ENCODE measurements around the gene ABHD10.

DNA sequence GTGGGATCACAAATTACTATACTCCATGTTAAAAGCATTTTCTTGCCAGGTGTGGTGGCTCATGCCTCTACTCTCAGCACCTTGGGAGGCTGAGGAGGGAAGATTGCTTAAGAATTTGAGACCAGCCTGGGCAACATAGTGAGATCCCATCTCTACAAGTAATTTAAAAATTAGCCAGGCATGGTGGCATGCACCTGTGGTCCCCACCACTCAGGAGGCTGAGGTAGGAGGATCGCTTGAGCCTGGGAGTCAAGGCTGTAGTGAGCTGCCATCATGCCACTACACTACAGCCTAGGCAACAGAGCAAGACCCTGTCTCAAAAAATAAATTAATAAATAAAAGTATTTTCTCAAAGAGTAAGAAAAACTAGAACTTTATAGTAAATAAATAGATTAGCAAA lies 22.9 kb upstream of the ABHD10 start:
- TF ChIP-seq, protein P1, sequence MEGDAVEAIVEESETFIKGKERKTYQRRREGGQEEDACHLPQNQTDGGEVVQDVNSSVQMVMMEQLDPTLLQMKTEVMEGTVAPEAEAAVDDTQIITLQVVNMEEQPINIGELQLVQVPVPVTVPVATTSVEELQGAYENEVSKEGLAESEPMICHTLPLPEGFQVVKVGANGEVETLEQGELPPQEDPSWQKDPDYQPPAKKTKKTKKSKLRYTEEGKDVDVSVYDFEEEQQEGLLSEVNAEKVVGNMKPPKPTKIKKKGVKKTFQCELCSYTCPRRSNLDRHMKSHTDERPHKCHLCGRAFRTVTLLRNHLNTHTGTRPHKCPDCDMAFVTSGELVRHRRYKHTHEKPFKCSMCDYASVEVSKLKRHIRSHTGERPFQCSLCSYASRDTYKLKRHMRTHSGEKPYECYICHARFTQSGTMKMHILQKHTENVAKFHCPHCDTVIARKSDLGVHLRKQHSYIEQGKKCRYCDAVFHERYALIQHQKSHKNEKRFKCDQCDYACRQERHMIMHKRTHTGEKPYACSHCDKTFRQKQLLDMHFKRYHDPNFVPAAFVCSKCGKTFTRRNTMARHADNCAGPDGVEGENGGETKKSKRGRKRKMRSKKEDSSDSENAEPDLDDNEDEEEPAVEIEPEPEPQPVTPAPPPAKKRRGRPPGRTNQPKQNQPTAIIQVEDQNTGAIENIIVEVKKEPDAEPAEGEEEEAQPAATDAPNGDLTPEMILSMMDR (IDR thresholded peaks at IDR 0.05): no peak
- no peak for TF ChIP-seq EZH2 (IDR thresholded peaks at IDR 0.05)
